Stimulated activated CD8-positive, alpha-beta memory T cell treated with anti-CD3 and anti-CD28 coated beads, Interleukin-15, amount 100 ng/mL, for 48 hours (primary cell): ENCODE measurements around the gene MBTD1.
A peak's percentile ranks its signal among the peaks of the same experiment; 100 is the strongest.
"Not testable (repeated sequence)": the region's sequence is repeated elsewhere in the genome, so short reads cannot be mapped to it uniquely, and the experiment has no call there.

Experiments
- DNase-seq, 2 donors: peaks; one replicate each; pipeline ENCODE4 v3.0.0-alpha.2; 2020; ENCODE audit warnings: low read depth in 2 of 2

MBTD1 gene

DNA sequence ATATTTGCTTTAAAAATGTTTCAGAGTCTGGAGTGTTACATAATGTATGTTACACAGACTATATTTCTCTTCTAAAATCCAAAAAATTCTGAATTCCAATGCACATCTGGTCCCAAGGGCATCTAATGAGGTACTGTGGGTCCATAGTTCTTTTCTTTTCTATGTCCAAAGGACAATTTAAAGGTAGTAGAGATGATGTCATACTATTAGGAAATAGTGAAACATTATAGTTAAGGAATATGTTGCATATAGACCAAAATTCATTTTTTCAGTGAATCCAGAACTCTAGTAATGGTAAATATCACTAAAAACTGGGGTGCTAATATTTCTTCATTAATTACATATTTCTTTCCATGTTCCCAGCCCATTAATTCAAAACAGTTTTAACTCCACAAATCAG is 70.7 kb downstream of the MBTD1 start:
- DNase-seq: no peak

DNA sequence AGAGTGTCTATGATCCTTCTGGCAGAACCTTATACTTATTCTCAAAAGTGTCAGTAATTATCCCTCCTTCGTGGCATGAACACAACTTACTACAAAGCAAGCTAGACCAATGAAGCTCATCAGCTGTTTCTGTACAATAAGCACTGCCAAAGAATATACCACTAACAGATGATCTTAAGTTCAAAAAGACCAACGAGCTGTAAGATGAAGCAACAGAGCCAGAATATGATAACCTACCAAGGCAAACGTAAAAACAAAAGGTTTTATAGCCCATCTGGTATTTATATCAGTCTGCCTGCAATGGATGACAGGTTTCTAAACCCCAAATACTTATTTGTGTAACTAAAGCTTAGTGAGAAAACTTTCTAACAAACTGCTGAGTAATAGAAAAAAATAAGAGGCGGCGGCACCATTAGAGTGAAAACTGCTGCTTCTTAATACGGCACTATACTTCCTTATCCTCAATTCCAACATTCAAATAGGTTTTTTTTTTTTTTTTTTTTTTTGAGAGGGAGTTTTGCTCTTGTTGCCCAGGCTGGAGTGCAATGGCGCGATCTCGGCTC is 71.5 kb downstream of the MBTD1 start:
- DNase-seq: no peak

DNA sequence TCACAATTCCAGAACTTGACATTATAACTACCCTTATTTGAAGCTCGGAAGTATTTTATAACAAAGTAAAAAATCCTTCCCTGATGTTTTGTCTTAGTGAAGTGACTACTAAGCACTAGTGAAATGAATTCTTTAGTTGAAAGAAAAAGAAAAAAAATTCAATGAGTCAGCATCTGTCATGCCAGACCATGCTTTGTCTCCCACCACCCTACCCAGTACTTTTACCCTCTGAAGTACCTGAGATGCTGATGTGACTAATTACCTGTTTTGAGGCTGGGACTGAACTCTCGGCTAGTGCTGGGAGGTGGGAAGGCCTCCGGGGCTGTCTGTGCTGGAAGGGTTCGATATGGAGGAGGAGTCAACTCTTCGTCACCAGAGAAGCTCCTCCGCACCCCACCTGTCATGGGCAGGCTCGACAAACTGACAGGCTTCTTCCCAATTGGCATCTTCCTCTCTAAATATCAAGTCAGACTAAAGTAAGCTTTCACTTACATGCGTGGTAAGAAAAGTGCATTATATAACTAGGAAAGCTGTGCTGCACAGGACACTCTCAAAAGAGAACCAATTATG is 74.0 kb downstream of the MBTD1 start:
- no peak for DNase-seq

DNA sequence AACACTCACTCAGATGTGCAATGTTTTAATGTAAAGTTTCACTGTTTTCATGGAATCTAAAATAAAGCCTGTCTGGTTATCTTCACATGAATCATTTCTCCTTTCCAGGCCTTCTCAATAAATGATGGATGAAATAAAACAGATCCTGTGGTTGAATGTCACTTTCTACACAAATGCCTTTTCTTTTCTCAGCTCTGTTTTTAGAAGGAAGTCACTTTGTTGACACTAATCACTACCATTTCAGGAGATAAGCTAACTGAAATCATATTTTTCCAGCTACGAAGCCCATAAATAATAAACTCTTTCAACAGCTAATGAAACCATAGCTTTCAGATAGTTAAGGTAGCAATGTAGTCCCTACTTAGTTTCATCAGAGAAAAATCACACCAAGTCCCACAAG is 75.7 kb downstream of the MBTD1 start:
- DNase-seq: no peak

DNA sequence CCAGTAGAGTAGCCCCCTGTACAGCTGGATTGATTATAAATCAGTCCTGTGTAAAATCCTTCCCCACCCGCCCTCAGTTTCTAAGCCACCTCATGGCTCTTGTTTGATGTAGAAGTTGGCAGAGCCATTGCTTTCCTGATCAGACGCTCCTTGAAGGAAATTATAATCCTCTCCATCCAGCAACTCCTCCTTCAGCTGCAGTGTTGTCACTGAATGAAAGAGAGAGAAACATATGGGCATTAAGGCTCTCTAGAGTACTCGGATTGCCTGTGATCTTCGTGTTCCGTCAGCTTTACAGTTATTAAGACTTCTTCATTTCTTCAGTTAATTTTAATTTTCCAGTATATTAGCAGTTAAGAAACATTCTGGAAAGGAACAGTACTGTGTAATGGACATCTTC is 79.4 kb downstream of the MBTD1 start:
- DNase-seq: no peak

DNA sequence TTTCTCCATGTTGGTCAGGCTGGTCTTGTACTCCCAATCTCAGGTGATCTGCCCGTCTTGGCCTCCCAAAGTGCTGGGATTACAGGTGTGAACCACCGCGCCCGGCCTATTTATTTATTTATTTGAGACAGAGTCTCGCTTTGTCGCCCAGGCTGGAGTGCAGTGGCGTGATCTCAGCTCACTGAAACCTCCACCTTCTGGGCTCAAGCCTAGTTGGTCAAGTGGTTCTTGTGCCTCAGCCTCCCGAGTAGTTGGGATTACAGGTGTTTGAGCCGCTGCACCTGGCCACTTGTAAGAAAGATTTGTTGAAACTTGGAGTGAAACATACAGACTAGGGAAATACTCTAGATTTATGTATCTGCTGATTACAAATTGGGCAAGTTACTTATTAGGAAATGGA is 87.8 kb downstream of the MBTD1 start:
- DNase-seq: not testable (repeated sequence)

DNA sequence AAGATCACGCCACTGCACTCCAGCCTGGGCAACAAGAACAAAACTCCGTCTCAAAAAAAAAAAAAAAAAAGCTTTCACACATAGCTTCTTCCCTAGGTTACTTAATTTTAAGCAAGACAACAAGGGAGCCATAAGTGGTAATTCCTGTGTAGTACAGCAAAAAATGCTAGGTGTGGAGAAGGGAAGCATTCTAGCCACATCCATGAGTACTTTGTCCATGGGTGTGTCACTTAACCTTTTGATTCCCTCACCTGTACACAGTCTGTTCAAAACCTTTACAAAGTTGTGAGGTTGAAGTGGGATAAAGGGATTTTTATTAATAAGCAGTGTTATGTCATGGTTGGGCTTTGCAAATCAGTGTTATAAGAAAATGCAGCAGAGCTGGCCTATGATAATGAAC is 89.1 kb downstream of the MBTD1 start:
- no peak for DNase-seq

DNA sequence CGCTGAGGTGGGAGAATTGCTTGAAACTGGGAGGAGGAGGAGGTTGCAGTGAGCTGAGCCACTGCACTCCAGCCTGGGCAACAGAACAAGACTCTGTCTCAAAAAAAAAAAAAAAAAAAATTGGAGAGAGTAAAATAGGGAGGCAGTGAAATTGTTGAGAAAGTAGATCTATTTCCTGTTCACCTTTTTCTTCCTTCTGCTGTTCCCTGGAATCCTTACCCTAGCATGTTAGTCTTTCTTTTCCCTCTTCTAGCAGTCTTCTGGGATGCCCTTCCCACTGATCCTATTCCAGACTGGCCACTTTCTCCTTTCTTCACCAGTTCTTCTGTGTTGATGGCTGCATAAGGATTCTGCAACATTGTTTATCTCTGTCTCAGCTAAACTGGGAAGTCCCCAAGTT is 90.5 kb downstream of the MBTD1 start:
- no peak for DNase-seq

DNA sequence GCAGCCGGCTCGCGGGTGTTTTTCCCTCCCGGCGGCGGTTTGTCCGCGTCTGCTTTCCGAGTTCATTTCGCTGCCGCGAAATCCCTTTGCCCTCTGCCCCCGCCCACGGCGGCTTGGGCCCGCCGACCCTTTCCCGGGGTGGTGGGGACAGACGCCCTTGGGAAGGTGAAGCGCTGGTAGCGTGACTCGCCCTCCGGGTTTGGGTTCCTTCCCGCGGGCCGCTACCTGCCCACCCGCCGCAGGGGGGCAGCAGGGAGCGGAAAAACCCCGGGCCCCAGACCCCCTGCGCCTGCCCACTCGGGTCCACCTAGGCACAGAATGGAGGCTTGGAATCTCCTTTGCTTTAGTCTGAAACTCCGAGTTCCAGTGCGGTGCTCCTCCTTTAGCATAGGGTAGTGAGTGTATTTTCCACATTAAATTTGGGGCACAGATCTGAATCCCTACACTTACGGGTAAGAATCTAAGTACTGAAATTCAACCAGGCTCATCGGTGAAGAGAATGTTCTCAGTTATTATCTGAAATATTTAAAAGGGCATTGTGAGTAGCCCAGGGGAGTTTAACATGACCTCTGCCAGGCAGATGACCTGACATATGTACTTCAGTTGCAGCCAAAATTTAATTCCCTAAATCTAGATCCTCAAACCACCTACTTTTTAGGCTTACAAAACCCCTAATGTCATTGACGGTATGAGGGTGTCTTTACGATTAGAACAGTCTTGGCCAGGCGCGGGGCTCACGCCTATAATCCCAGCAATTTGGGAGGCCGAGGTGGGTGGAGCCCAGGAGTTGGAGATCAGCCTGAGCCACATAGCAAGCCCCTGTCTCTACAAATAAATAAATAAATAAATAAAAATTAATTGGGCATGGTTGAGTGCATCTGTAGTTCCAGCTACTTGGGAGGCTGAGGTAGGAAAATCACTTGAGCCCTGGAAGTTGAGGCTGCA is 92.6 kb downstream of the MBTD1 start:
- peak; percentile 55 to 69 for DNase-seq

DNA sequence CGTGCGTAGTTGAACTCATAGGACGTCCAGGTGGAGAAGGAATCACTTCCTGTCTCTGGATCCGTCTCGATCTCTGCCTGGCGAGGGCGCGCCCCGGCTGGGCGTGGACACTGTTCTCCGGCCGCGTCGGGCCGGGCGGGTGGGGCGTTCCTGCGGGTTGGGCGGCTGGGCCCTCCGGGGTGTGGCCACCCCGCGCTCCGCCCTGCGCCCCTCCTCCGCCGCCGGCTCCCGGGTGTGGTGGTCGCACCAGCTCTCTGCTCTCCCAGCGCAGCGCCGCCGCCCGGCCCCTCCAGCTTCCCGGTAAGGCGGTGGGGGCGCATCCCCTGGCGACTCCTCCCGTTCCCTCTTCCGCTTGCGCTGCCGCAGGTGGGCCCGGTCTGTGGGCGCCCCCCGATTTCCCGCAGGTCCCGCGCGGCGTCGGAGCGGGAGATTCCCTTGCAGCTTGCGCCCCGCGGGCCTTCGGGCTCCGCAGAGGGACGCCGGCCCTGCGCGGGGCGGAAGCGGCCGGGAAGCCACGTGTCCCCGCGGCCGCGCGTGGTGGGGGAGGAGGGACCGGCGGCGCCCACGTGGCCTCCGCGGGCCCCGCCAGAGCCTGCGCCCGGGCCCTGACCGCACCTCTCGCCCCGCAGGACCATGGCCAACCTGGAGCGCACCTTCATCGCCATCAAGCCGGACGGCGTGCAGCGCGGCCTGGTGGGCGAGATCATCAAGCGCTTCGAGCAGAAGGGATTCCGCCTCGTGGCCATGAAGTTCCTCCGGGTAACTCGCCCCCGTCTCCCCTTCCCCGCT is 93.5 kb downstream of the MBTD1 start, which contains the start of gene NME2:
NME2 (plus strand) TSS at position 214 of the 789 bp plus-strand sequence; CDS start at position 634, 420 bp downstream.
- peak; percentile 76 to 79 for DNase-seq

DNA sequence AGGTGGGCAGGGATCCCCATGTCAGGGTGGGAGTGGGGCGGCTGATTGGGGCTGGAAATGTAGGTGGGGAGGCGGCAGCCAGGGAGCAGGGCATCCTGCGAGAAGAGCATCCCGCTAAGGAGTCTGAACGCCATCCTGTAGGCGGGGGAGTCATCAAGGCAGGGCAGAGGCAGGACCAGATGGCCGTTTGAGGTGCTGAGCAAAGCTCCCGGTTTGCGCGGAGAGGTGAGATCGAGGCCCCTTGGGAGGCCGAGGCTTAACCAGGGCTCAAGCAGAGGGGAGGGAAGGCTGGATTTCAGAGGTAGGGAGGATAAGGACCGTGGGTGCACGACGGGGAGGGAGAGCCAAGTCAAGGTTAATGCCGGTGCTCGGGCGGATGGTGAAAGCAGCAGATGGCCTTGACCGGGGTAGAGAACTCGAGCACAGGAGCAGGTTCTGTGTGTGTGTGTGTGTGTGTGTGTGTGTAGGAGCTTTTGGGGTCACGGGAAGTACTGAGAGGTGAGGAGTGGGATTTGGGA is 94.1 kb downstream of the MBTD1 start:
- DNase-seq: no peak

DNA sequence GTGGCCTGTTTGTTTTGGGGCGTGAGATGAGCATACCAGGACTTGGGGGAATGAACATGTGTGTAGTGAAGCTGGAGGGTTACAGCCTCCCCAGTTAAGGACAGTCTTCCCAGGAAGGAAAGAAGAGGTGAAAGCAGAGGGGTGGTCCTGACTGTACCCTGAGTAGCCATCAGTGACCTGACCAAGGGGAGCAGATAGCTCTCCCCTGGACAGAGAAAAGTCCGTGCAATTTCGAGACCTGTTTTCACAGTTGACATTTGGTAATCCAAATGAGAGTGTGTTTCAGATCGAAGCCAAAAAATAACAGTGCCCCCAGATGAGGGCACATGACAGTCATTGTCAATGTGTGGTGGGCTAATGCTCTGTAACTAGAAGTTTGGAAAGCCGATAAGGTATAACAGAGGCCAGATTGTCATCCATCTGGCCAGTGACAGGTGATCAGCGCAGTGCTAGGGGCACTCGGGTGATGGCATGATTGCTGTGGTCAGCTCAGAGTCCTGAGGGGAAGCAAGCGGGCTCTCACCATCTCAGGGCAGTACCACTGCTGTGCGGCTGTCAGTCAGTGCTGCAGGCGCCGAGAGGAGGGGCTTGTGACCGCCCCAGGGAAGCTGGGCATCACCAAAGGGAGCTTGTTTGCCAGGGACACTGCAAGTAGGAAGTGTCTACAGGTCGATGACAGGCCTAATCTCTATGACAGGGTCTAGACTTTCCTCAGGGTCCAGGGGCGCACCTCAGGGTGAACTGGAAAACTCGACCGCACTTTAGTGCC is 94.8 kb downstream of the MBTD1 start:
- no peak for DNase-seq

DNA sequence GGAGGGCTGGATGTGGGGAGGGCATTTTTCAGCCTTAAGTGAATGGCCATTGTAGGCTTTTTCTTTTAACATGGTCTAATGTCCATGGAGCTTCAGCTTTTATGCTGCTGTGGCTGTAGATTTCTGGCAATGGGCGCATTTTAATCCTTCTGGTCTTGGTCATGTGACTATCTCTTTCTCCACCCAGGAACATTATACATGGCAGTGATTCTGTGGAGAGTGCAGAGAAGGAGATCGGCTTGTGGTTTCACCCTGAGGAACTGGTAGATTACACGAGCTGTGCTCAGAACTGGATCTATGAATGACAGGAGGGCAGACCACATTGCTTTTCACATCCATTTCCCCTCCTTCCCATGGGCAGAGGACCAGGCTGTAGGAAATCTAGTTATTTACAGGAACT is 98.3 kb downstream of the MBTD1 start:
- no peak for DNase-seq

DNA sequence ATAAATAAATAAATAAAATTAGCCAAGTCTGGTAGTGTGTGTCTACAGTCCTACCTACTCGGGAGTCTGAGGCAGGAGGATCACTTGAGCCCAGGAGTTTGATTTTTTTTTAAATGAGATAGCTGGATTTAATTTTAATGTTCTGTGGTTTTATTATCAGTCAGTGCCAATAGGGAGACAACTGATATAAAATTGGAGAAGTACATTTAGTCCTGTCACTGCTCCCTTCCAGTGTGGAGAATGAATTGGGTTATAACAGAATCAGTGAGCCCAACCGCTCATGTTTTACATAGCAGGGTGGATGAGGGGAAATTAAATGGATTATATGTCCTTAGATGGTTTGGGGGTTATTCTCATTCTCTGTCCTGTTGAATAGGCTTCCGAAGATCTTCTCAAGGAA is 100.2 kb downstream of the MBTD1 start:
- no peak for DNase-seq

DNA sequence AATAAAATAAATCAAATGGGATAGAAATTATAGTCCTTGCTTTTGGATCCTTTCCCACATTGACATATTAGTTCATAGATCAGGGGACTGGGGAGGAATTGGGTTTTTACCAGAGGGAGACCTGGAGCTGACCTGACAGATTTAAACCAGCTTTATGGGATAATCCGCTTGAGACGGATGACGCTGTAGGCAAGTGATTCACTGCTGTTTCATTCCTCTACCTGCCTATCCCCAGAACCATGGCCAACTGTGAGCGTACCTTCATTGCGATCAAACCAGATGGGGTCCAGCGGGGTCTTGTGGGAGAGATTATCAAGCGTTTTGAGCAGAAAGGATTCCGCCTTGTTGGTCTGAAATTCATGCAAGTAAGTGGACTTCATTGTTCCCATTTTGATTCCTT is 104.4 kb downstream of the MBTD1 start:
- no peak for DNase-seq

DNA sequence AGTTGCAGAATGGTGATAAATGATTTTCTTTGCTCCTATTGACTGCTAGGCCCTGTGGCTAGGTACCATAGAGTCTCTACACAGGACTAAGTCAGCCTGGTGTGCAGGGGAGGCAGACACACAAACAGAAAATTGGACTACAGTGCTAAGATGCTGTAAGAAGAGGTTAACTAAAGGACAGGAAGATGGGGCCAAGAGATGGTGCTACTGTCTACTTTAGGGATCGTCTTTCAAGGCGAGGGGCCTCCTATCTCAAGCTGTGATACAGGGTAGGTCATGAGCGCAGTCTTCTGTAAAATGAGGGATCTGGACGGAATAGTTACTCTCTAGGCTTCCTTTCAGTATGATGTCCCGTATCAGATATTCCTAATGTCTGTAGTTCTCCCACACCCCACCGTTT is 105.7 kb downstream of the MBTD1 start:
- no peak for DNase-seq

DNA sequence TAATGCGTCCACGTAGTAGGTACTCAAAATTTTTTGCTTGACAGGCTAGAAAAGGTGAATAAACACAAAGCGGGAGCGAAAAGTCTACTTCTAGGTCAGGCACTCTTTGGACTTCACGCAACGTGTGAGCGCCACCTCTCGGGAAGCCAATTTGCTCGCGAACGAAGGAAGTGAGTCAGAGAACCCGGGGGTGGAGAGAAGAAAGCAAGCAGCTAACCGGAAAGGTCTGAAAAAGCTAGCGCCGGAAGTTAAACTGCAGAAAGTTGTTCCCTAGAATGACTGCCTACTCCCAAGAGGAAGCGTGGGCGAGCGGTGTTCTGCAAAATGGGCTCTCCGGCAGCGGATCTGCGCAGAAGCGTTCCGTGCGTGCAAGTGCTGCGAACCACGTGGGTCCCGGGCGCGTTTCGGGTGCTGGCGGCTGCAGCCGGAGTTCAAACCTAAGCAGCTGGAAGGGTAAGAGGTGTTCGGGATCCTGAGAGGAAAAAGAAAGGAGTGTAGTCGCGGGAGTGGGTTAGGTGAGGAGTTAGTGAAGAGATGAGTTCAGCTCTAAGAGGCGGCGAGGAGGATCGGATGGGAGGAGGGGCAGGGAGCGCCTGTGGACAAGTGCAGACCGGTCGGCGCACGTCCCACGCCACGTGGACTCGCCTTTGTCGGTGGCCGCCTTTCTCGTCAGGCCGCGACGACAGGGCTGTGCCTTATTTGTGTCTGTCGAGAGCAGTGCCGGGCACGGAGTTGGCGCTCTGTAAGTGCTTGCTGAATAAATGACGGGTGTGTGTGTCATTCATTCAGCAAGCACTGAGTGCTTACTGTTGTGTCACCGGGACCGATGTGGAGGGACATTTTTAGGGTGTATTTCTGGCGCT is 106.4 kb downstream of the MBTD1 start, which contains the start of gene NME1:
NME1 (plus strand) TSS at position 350 of the 863 bp plus-strand sequence. CDS start 2,096 bp downstream, outside the sequence.
- peak; percentile 90 to 91 for DNase-seq

DNA sequence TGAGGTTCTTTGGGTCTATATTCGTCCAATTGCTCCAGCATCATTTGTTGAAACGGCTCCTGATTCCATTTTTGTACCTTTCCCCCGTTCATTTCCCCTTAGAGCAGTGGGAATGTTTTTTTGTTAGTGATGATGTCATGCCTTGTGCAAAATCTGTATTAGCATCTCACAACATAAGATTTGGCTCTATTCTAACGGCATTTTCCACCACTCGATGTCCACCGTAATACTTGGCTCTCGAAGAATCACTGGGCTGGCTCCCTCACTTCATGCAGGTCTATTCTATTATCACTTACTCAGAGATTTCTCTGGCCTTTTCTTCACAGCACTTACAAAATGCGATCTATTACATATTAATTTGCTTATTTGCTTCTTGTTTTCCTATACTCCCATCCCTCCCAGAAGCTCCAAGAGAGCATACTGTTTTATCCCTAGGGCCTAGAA is 107.1 kb downstream of the MBTD1 start:
- no peak for DNase-seq

DNA sequence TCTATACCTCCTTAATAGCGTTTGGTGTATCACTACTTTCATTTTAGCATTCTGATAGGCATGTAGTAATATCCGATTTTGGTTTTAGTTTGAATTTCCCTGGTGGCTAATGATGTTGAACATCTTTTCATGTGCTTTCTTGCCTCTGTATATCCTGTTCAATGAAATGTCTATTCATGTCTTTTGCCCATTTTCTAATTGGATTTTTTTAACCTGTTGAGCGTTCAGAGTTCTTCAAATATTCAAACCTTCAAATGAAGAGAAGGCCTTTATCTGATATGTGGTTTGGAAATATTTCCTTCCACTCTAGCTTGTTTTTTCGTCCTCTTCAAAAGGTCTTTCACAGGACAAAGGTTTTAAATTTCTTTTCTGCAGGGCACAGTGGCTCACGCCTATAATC is 108.9 kb downstream of the MBTD1 start:
- no peak for DNase-seq

DNA sequence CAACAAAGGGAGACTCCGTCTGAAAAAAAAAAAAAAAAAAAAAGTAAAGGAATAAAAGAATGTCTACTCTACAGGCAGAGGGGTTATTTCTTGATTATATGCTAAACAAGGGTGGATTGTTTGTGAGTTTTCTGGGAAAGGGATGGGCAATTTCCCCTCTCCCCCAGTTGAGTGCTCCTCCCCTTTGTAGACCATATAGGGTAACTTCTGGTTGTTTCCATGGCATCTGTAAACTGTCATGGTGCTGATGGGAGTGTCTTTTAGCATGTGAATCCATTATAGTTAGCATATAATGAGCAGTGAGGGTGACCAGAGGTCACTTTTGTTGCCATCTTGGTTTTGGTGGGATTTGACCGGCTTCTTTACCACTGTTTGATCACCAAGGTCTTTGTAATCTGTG is 110.7 kb downstream of the MBTD1 start:
- DNase-seq: no peak
